ENCODE results near the gene ACTBL2. TPM values are rescaled to one million over a fixed set of nuclear protein-coding genes. Genes with fewer than 3 reads are reported as not detected.
A peak's percentile ranks its signal among the peaks of the same experiment; 100 is the strongest.

Gene ACTBL2
- total RNA-seq, 1 experiment from 2014 or later: not detected

DNA sequence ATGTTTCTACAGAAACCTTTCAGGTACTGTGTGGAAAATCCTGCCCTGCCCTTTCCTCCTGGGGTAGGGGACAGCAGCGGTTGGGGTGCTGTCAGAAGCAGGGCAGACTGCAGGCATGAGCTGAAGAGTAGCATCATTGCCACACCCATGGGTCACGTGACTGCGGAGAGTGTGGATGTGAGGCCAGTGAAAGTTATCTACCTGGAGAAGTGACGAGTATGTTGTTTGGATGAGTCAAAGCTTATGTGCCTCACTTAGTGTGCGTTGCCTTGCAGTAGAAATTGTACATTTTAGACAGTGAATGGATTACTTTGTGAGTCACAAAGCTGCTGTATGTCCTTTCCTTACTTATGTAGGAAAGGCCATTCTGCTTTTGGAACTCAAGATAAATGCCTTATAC is 21.7 kb upstream of the ACTBL2 start:
- Histone ChIP-seq H3K27ac (no peak overlapping the region), H3K36me3 (no peaks in the 10 kb centered on the region), H3K4me1 (replicated peaks) (peaks cover 4% of the 10 kb centered on the region), H3K27me3 (replicated peaks) (no peaks in the 10 kb centered on the region), H3K9me3 (replicated peaks) (no peaks in the 10 kb centered on the region), H3K4me3 (no peak overlapping the region)
- DNase-seq (ENCODE audit: low read depth in 1 of 2, low spot score in 2 of 2): no peak

DNA sequence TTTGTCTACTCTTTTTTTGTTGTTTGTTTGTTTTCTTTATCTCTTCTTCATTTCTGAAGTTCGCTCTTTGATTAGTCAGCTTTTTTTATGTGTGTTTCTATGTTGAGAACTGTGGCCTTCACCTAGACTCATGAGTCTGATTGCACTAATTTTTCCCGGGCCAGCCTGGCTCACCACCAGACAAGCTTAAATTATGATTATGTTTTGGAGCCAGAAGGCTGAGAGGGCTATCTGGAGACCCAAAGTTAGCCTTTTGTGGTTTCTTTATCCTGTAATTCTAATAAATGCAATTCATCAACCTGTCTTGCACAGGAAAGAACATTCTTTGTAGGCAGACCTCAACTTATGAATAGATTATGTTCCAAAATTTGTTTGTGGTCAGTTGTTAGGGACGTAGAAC is 20.8 kb upstream of the ACTBL2 start:
- DNase-seq (ENCODE audit: low read depth in 1 of 2, low spot score in 2 of 2): no peak
- peaks cover 4% of the 10 kb centered on the region for H3K4me1 ChIP-seq (replicated peaks)
- H3K36me3 ChIP-seq: no peaks in the 10 kb centered on the region
- H3K27ac ChIP-seq: no peak overlapping the region
- no peak overlapping the region for H3K4me3 ChIP-seq
- H3K27me3 ChIP-seq (replicated peaks): no peaks in the 10 kb centered on the region
- H3K9me3 ChIP-seq (replicated peaks): no peaks in the 10 kb centered on the region

- no peak overlapping the region for H3K27ac ChIP-seq
- H3K36me3 ChIP-seq: no peaks in the 10 kb centered on the region
- H3K4me1 ChIP-seq (replicated peaks): peaks cover 4% of the 10 kb centered on the region
- no peak for DNase-seq (ENCODE audit: low read depth in 1 of 2, low spot score in 2 of 2)
- H3K9me3 ChIP-seq (replicated peaks): no peaks in the 10 kb centered on the region
- H3K4me3 ChIP-seq: no peak overlapping the region
- no peaks in the 10 kb centered on the region for H3K27me3 ChIP-seq (replicated peaks)
These were observed 19.0 kb upstream of the ACTBL2 start for GRCh38 chr5:57501414-57502201.

DNA sequence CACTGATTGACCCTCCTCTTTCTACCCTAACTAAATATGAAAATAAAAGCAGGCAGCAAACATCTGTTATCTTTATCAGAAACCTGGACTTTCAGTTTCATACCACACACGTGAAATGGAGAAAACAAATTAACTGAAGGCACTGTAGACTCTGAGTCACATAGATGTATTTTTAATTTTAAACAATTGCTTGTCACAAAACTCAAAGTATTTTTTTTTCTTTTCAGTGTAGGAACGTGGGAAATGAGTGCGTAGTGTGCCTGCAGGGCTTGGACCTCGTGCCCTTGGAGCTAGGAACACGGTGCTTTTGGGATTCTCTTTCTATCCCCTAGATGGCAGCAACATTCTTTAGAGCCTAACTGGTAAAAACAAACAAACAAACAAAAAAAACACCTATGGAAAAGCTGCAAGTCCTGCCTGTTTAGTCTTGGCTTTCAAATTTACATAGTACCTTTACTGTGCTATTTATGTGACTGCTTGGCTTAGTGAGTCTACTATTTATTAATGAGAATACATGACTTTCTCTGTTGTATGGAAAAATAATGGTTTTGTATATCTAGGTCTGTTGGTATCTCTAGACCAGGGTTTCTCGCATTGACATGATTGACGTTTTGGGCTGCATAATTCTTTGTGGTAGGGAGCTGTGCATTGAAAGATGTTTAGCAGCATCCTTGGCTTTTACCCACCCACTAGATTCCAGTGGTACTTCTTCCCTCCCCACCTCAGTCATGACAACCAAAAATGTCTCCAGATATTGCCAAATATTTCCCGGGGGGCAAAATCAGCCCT is 16.8 kb upstream of the ACTBL2 start:
- peaks cover 19% of the 10 kb centered on the region for H3K4me1 ChIP-seq (replicated peaks)
- H3K4me3 ChIP-seq: 0 out of 2 replicates have a peak overlapping the region, but pooled peaks have one; percentile 10
- H3K9me3 ChIP-seq (replicated peaks): no peaks in the 10 kb centered on the region
- H3K27ac ChIP-seq: peak overlapping the region; percentile 20; the same call in 1 of the 2 replicates
- no peaks in the 10 kb centered on the region for H3K27me3 ChIP-seq (replicated peaks)
- peak in 1 of 2 experiments; percentile 73 for DNase-seq (ENCODE audit: low read depth in 1 of 2, low spot score in 2 of 2)
- H3K36me3 ChIP-seq: no peaks in the 10 kb centered on the region

- Histone ChIP-seq H3K4me3 (no peak overlapping the region), H3K36me3 (no peaks in the 10 kb centered on the region), H3K27ac (no peak overlapping the region), H3K9me3 (replicated peaks) (no peaks in the 10 kb centered on the region), H3K4me1 (replicated peaks) (peaks cover 28% of the 10 kb centered on the region), H3K27me3 (replicated peaks) (no peaks in the 10 kb centered on the region)
- no peak for DNase-seq (ENCODE audit: low read depth in 1 of 2, low spot score in 2 of 2)
These were observed 15.1 kb upstream of the ACTBL2 start for GRCh38 chr5:57497733-57498132.

DNA sequence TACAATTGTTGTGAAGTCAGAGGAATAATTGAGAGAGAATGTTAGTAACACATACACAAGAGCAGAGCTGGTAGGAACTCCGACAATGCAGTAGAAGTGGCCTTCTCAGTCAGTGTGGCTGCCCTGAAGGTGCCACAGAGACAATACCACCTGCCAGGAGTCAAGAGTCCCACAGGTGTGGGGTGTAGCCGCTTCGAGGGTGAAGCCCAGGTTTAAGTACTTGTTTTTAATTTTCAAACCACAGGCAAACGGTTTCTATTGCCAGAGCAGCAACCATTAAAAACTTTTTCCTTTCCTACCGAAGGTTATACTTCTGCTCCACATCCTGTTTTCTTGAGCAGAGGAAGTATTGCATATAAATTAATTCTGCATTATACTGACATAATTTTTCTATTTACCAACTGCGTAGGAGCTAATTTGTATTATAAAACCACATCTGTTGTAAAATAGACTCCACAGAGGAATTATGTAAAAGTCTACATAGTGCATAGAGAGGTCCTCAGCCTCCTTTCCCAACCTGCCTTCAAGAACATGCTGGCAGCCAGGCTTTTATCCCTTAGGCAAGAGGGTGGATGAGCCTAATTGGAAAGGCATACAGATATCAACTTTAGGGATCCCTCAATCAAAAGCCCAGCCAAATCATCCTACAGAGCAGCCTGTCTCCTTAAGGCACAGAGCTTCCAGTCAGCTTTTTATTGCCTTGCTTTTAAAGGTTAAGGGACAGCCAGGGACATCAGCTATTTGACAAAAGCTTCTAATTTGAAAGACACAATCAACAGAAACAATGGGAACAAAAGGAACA is 12.9 kb upstream of the ACTBL2 start:
- H3K27ac ChIP-seq: peak overlapping the region; percentile 83
- H3K4me1 ChIP-seq (replicated peaks): peaks cover 28% of the 10 kb centered on the region
- H3K9me3 ChIP-seq (replicated peaks): no peaks in the 10 kb centered on the region
- H3K4me3 ChIP-seq: no peak overlapping the region
- no peaks in the 10 kb centered on the region for H3K27me3 ChIP-seq (replicated peaks)
- DNase-seq (ENCODE audit: low read depth in 1 of 2, low spot score in 2 of 2): no peak
- H3K36me3 ChIP-seq: no peaks in the 10 kb centered on the region

DNA sequence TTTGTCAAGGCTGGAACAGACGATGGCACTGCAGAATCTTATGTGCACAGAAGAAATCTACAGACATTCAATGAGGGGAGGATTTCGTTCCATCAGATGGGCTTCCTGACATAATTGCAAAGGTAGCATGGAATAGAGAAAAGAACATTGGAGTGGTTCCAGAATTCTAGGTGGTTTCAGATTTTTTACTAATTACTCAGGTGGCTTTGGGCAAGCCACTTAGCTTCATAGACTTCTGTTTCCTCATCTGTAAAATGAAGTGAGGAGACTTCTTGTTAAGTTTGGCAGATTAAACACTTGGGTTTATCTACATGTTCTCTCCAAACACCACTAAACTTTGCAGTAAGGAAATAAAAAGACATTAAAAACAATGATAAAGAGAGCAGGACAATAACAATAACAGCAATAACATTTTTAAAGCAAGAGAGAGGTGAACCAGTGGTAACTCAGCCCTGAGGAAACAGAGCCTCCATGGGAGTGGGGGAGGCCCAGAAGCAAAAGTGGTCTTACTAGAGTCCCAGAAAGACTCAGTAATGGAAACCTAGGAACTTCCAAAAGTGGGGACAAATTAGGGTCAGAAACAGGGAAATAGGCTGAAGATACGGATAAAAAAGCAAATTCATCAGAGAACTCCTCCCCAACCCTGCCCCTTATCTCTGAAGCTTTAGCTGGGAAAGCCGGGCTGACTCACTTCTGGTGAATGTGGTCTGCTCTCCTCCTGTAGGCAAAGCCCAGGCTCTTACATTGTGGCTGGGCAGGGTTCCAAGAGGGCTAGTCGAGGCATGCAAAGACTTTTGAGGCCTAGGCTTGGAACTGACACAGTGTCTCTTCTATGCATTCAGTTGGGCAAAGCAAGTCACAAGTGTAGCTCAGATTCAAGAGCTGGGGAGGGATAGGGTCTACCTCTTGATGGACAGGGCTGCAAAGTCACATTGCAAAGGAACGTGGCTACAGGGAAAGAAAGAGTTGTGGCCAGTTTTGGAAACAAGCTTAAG is 11.8 kb upstream of the ACTBL2 start:
- Histone ChIP-seq H3K4me3 (no peak overlapping the region), H3K4me1 (replicated peaks) (peaks cover 24% of the 10 kb centered on the region), H3K27me3 (replicated peaks) (no peaks in the 10 kb centered on the region), H3K27ac (peak overlapping the region; percentile 83), H3K9me3 (replicated peaks) (no peaks in the 10 kb centered on the region), H3K36me3 (no peaks in the 10 kb centered on the region)
- DNase-seq (ENCODE audit: low read depth in 1 of 2, low spot score in 2 of 2): peak; percentile 89 to 98

DNA sequence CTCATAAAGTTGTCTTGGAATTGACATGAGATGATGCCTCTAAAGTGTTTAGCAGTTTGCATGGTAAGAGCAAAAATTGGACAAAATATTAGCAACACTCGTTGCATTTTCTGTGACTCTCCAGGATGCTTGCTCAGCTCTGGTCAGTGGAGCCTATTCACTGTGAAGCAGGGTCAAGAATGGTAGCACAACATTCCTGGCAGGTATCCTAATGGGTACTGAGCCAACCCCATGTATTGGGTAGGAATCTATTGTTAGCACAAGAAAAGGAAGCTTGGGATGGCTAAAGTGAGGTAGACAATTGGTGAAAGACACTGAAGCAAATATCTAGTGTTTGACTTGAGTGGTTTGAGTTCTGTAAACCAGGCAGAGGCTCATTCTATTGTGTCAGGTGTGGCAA is 10.4 kb upstream of the ACTBL2 start:
- H3K4me3 ChIP-seq: no peak overlapping the region
- no peak overlapping the region for H3K27ac ChIP-seq
- peaks cover 36% of the 10 kb centered on the region for H3K4me1 ChIP-seq (replicated peaks)
- no peak for DNase-seq (ENCODE audit: low read depth in 1 of 2, low spot score in 2 of 2)
- no peaks in the 10 kb centered on the region for H3K9me3 ChIP-seq (replicated peaks)
- no peaks in the 10 kb centered on the region for H3K27me3 ChIP-seq (replicated peaks)
- no peaks in the 10 kb centered on the region for H3K36me3 ChIP-seq

DNA sequence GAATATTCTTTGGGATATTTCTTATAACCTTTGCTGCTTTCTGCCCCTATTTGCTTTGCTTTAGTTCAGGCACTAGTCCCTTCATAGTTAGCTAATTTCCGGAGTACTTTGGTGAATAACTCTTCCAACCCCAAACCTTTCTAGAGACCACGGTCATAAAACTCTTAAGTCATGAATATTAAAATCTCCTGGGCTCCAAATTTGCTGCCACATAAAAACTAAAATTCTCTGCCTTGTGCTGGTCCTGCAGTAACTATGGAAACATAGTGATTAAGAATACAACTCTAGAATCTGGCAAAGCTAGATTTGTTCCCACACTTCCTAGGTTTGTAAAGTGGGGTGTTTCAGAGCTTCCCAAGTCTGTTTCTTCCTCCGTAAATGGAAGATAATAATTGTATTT is 10.0 kb upstream of the ACTBL2 start:
- H3K4me3 ChIP-seq: no peak overlapping the region
- H3K4me1 ChIP-seq (replicated peaks): peaks cover 38% of the 10 kb centered on the region
- no peaks in the 10 kb centered on the region for H3K27me3 ChIP-seq (replicated peaks)
- DNase-seq (ENCODE audit: low read depth in 1 of 2, low spot score in 2 of 2): no peak
- no peak overlapping the region for H3K27ac ChIP-seq
- H3K36me3 ChIP-seq: no peaks in the 10 kb centered on the region
- no peaks in the 10 kb centered on the region for H3K9me3 ChIP-seq (replicated peaks)

- Histone ChIP-seq H3K4me1 (replicated peaks) (peaks cover 38% of the 10 kb centered on the region), H3K9me3 (replicated peaks) (no peaks in the 10 kb centered on the region), H3K4me3 (no peak overlapping the region), H3K36me3 (no peaks in the 10 kb centered on the region), H3K27me3 (replicated peaks) (no peaks in the 10 kb centered on the region), H3K27ac (no peak overlapping the region)
- no peak for DNase-seq (ENCODE audit: low read depth in 1 of 2, low spot score in 2 of 2)
These were observed 8.9 kb upstream of the ACTBL2 start for GRCh38 chr5:57491369-57491965.

GRCh38 chr5:57488215-57488955 is 5.8 kb upstream of the ACTBL2 start:
- Histone ChIP-seq H3K27me3 (replicated peaks) (no peaks in the 10 kb centered on the region), H3K27ac (peak overlapping the region; percentile 52), H3K4me1 (replicated peaks) (peaks cover 14% of the 10 kb centered on the region), H3K4me3 (no peak overlapping the region), H3K9me3 (replicated peaks) (no peaks in the 10 kb centered on the region), H3K36me3 (no peaks in the 10 kb centered on the region)
- peak in 1 of 2 experiments; percentile 40 for DNase-seq (ENCODE audit: low read depth in 1 of 2, low spot score in 2 of 2)

DNA sequence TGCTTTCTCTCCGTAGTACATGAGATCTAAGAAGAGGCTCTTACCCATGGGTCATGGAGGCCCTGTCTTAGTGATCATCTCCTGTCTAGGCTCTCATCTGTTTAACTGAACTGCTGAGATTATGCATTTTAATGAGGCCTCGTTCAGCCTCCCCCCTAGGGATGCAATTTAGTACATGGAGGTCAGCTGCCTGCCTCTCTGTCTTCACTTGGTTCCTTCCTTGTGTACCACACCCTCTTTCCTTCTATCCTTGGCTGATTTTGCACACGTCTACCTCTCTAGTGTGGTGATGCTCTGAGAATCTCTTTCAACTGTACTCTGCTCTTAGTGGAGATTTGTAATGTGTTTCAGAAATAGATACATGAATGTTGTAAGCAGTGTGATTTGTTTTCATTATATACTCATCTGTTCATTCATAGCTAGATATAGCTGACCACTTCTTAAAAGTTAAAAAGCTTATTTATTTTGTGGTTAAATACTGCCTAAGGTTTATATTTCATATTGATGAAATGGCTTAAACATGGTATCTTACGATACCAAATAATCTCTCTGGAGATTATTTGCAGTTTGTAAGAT is 3.5 kb upstream of the ACTBL2 start:
- DNase-seq (ENCODE audit: low read depth in 1 of 2, low spot score in 2 of 2): no peak
- Histone ChIP-seq H3K9me3 (replicated peaks) (no peaks in the 10 kb centered on the region), H3K4me3 (no peak overlapping the region), H3K27me3 (replicated peaks) (no peaks in the 10 kb centered on the region), H3K27ac (no peak overlapping the region), H3K36me3 (no peaks in the 10 kb centered on the region), H3K4me1 (replicated peaks) (peaks cover 14% of the 10 kb centered on the region)
